Loucy (cell line): Measurements from ENCODE around the gene MYO9A.

Experiments used
- H2AFZ ChIP-seq: fragments of 200-600 bp; sonication (generic); 2 replicates; pipeline ENCODE4 v1.6.0; 2016; ENCODE audit warnings: antibody characterized with exemption, mild to moderate bottlenecking, low read length, moderate library complexity
- H3F3A ChIP-seq: fragments of 200-600 bp; 2 replicates; pipeline ENCODE4 v1.6.0; 2016; ENCODE audit warnings: antibody characterized with exemption, low read depth, mild to moderate bottlenecking
- H3K27me3 ChIP-seq: fragments of 200-600 bp; sonication (generic); 2 replicates; pipeline ENCODE4 v1.6.1; 2014; ENCODE audit warnings: low read length, mild to moderate bottlenecking; ENCODE audit not compliant: insufficient read depth, poor library complexity, severe bottlenecking
- H3K36me3 ChIP-seq: fragments of 200-600 bp; sonication (generic); 2 replicates; pipeline ENCODE4 v1.6.1; 2016; ENCODE audit warnings: low read length; ENCODE audit not compliant: insufficient read depth
- H3K4me1 ChIP-seq: fragments of 200-600 bp; sonication (generic); 2 replicates; pipeline ENCODE4 v1.5.1; 2014; ENCODE audit warnings: low read length, mild to moderate bottlenecking; ENCODE audit not compliant: insufficient read depth, poor library complexity, severe bottlenecking
- H3K4me2 ChIP-seq: fragments of 200-600 bp; sonication (generic); 2 replicates; pipeline ENCODE4 v1.6.0; 2014; ENCODE audit warnings: antibody characterized with exemption, low read length, low read depth, mild to moderate bottlenecking; ENCODE audit not compliant: poor library complexity, severe bottlenecking
- H3K4me3 ChIP-seq: fragments of 200-600 bp; sonication (generic); 2 replicates; pipeline ENCODE4 v1.5.1; 2014; ENCODE audit warnings: low read length, mild to moderate bottlenecking, mixed read lengths; ENCODE audit not compliant: poor library complexity, severe bottlenecking
- H3K79me2 ChIP-seq: fragments of 200-600 bp; sonication (generic); 2 replicates; pipeline ENCODE4 v1.6.1; 2014; ENCODE audit warnings: low read length; ENCODE audit not compliant: insufficient read depth
- H3K9ac ChIP-seq: fragments of 200-600 bp; sonication (generic); 2 replicates; pipeline ENCODE4 v1.6.0; 2014; ENCODE audit warnings: mild to moderate bottlenecking, low read depth, low read length, moderate library complexity; ENCODE audit not compliant: poor library complexity, severe bottlenecking
- H3K9me2 ChIP-seq: fragments of 200-600 bp; sonication (generic); replicated peaks from 2 replicates; pipeline ENCODE4 v1.6.1; 2016; ENCODE audit warnings: low read depth, low read length, mixed read lengths
- H3K9me3 ChIP-seq: fragments of 200-600 bp; sonication (generic); 2 replicates; pipeline ENCODE4 v1.6.1; 2014; ENCODE audit warnings: mild to moderate bottlenecking, antibody characterized with exemption, low read length, low read depth; ENCODE audit not compliant: insufficient read depth
- H4K20me1 ChIP-seq: fragments of 200-600 bp; sonication (generic); 2 replicates; pipeline ENCODE4 v1.6.0; 2014; ENCODE audit warnings: antibody characterized with exemption, low read length, mild to moderate bottlenecking; ENCODE audit not compliant: insufficient read depth, poor library complexity, severe bottlenecking
- EZH2phosphoT487 ChIP-seq: fragments of 200-600 bp; IDR thresholded peaks from 2 replicates; pipeline ENCODE4 v1.6.1; 2018; ENCODE audit warnings: antibody characterized with exemption, mild to moderate bottlenecking, moderate library complexity, borderline replicate concordance
- TF ChIP-seq, protein P1 (sequence below): fragments of 200-600 bp; sonication (generic); conservative IDR thresholded peaks from 2 replicates; pipeline ENCODE4 v1.5.1; 2014; ENCODE audit warnings: mild to moderate bottlenecking, antibody characterized with exemption, low read length

The MYO9A gene

DNA sequence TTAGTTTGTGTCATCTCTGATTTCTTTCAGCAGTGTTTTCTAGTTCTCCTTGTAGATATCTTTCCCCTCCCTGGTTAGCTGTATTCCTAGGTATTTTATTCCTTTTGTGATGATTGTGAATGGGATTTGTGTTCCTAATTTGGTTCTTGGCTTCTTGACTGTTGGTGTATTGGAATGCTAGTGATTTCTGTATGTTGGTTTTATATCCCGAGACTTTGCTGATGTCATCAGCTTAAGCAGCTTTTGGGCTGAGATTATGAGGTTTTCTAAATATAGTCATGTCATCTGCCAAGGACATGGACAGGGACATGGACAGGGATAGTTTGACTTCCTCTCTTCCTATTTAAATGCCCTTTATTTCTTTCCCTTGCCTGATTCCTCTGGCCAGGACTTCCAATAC is 35.8 kb downstream of the MYO9A start:
- peaks cover 15% of the 10 kb centered on the region; the same call in 1 of the 2 replicates for H3K79me2 ChIP-seq
- H4K20me1 ChIP-seq, result no peaks in the 10 kb centered on the region
- no peaks in the 10 kb centered on the region for H3K36me3 ChIP-seq
- peaks cover 48% of the 10 kb centered on the region for H3K4me1 ChIP-seq
- no peak overlapping the region for H2AFZ ChIP-seq
- H3F3A ChIP-seq, result 0 out of 2 replicates have a peak, but pooled peaks cover 4% of the 10 kb centered on the region
- H3K4me3 ChIP-seq, result no peak overlapping the region
- H3K9me2 ChIP-seq, result no peaks in the 10 kb centered on the region
- no peaks in the 10 kb centered on the region for H3K9me3 ChIP-seq
- TF ChIP-seq, protein P1, sequence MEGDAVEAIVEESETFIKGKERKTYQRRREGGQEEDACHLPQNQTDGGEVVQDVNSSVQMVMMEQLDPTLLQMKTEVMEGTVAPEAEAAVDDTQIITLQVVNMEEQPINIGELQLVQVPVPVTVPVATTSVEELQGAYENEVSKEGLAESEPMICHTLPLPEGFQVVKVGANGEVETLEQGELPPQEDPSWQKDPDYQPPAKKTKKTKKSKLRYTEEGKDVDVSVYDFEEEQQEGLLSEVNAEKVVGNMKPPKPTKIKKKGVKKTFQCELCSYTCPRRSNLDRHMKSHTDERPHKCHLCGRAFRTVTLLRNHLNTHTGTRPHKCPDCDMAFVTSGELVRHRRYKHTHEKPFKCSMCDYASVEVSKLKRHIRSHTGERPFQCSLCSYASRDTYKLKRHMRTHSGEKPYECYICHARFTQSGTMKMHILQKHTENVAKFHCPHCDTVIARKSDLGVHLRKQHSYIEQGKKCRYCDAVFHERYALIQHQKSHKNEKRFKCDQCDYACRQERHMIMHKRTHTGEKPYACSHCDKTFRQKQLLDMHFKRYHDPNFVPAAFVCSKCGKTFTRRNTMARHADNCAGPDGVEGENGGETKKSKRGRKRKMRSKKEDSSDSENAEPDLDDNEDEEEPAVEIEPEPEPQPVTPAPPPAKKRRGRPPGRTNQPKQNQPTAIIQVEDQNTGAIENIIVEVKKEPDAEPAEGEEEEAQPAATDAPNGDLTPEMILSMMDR, result no peak
- no peak for TF ChIP-seq EZH2phosphoT487
- no peaks in the 10 kb centered on the region for H3K27me3 ChIP-seq
- no peak overlapping the region for H3K4me2 ChIP-seq
- H3K9ac ChIP-seq, result no peak overlapping the region

DNA sequence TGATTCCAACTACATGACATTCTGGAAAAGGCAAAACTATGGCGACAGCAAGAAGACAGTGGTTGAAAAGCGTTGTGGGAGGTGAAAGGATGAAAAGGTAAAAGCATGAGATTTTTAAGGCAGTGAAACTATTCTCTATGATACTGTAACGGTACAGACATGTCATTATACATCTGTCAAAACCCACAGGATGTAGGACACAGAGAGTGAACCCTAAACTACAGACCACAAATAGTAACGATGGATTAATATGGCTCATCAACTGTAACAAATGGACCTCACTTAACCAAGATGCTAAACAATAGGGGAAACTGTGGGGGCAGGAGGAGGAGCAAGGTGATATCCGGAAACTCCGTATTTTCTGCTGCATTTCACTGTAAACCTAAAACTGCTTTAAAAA is 39.1 kb downstream of the MYO9A start:
- peak overlapping the region; percentile 67 for H3K4me2 ChIP-seq

DNA sequence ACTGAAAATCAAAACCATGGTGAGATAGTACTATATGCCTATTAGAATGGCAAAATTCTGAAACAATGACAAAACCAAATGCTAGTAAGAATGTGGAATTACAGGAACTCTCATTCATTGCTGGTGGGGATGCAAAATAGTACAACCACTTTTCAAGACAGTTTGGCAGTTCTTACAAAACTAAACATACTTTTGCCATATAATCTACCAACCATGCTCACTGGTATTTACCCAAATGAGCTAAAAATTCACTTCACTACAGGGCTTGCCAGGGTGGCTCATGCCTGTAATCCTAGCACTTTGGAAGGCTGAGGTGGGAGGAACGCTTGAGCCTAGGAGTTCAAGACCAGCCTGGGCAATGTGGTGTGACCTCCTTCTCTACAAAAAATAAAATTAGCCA is 40.0 kb downstream of the MYO9A start:
- no peaks in the 10 kb centered on the region for H3K27me3 ChIP-seq
- peaks cover 77% of the 10 kb centered on the region for H3K4me1 ChIP-seq
- H2AFZ ChIP-seq, result no peak overlapping the region
- no peaks in the 10 kb centered on the region for H3K9me3 ChIP-seq
- no peaks in the 10 kb centered on the region for H3K36me3 ChIP-seq
- H4K20me1 ChIP-seq, result no peaks in the 10 kb centered on the region
- TF ChIP-seq, protein P1, result no peak
- no peak for TF ChIP-seq EZH2phosphoT487
- peak overlapping the region; percentile 67 for H3K4me2 ChIP-seq
- H3K4me3 ChIP-seq, result peak overlapping the region; percentile 48
- peaks cover 42% of the 10 kb centered on the region for H3K79me2 ChIP-seq
- H3K9me2 ChIP-seq, result no peaks in the 10 kb centered on the region
- H3K9ac ChIP-seq, result peak overlapping the region; percentile 50
- 0 out of 2 replicates have a peak, but pooled peaks cover 4% of the 10 kb centered on the region for H3F3A ChIP-seq

More for the DNA sequence above, 39.1 kb downstream of the MYO9A start:
- H3K9ac ChIP-seq, result peak overlapping the region; percentile 50
- no peaks in the 10 kb centered on the region for H3K36me3 ChIP-seq
- peaks cover 71% of the 10 kb centered on the region for H3K4me1 ChIP-seq
- H2AFZ ChIP-seq, result no peak overlapping the region
- H3K9me2 ChIP-seq, result no peaks in the 10 kb centered on the region
- H4K20me1 ChIP-seq, result no peaks in the 10 kb centered on the region
- TF ChIP-seq, protein P1, result no peak
- TF ChIP-seq EZH2phosphoT487, result no peak
- peaks cover 32% of the 10 kb centered on the region for H3K79me2 ChIP-seq
- no peaks in the 10 kb centered on the region for H3K27me3 ChIP-seq
- 0 out of 2 replicates have a peak, but pooled peaks cover 4% of the 10 kb centered on the region for H3F3A ChIP-seq
- no peaks in the 10 kb centered on the region for H3K9me3 ChIP-seq
- peak overlapping the region; percentile 48 for H3K4me3 ChIP-seq
